ENCODE data around the gene GTF2H4.

Gene GTF2H4

GRCh38 chr6:30877419-30878262 is 30.4 kb upstream of the GTF2H4 start:
- H3K4me1 Mint-ChIP-seq: peaks cover 28% of the 10 kb centered on the region
- H3K9me3 Mint-ChIP-seq: peaks cover 2% of the 10 kb centered on the region
- no peaks in the 10 kb centered on the region for H3K36me3 Mint-ChIP-seq
- peak overlapping the region; percentile 73 for H3K4me3 Mint-ChIP-seq
- peak; percentile 74 for ATAC-seq (ENCODE audit: low read depth)
- peak overlapping the region; percentile 22 for H3K27ac Mint-ChIP-seq
- H3K27me3 Mint-ChIP-seq: peaks cover 5% of the 10 kb centered on the region
- peak; percentile 39 to 60 for DNase-seq (ENCODE audit: low spot score in 2 of 2)

GRCh38 chr6:30879684-30880427 is 28.2 kb upstream of the GTF2H4 start:
- ATAC-seq (ENCODE audit: low read depth) (no peak), DNase-seq (ENCODE audit: low spot score in 2 of 2) (no peak)
- Mint-ChIP-seq H3K9me3 (no peaks in the 10 kb centered on the region), H3K4me3 (no peak overlapping the region), H3K36me3 (no peaks in the 10 kb centered on the region), H3K4me1 (peaks cover 36% of the 10 kb centered on the region), H3K27ac (peak overlapping the region; percentile 86), H3K27me3 (no peaks in the 10 kb centered on the region)

- Mint-ChIP-seq H3K4me3 (no peak overlapping the region), H3K9me3 (no peaks in the 10 kb centered on the region), H3K36me3 (no peaks in the 10 kb centered on the region), H3K4me1 (peaks cover 43% of the 10 kb centered on the region), H3K27ac (peak overlapping the region; percentile 86), H3K27me3 (no peaks in the 10 kb centered on the region)
- DNase-seq (ENCODE audit: low spot score in 2 of 2) (no peak), ATAC-seq (ENCODE audit: low read depth) (no peak)
Measured at GRCh38 chr6:30880698-30881252, 27.2 kb upstream of the GTF2H4 start.

- Mint-ChIP-seq H3K36me3 (no peaks in the 10 kb centered on the region), H3K4me1 (peaks cover 51% of the 10 kb centered on the region), H3K9me3 (no peaks in the 10 kb centered on the region), H3K27ac (peak overlapping the region; percentile 86), H3K27me3 (no peaks in the 10 kb centered on the region), H3K4me3 (no peak overlapping the region)
- DNase-seq (ENCODE audit: low spot score in 2 of 2) (no peak), ATAC-seq (ENCODE audit: low read depth) (no peak)
Measured at GRCh38 chr6:30881392-30882203, 26.4 kb upstream of the GTF2H4 start.

GRCh38 chr6:30882204-30882758 is 25.7 kb upstream of the GTF2H4 start:
- Mint-ChIP-seq H3K9me3 (no peaks in the 10 kb centered on the region), H3K4me1 (peaks cover 53% of the 10 kb centered on the region), H3K36me3 (no peaks in the 10 kb centered on the region), H3K27me3 (no peaks in the 10 kb centered on the region), H3K4me3 (no peak overlapping the region), H3K27ac (peak overlapping the region; percentile 86)
- no peak for ATAC-seq (ENCODE audit: low read depth)
- no peak for DNase-seq (ENCODE audit: low spot score in 2 of 2)

- no peaks in the 10 kb centered on the region for H3K27me3 Mint-ChIP-seq
- ATAC-seq (ENCODE audit: low read depth): peak; percentile 81
- H3K27ac Mint-ChIP-seq: peak overlapping the region; percentile 86
- H3K9me3 Mint-ChIP-seq: no peaks in the 10 kb centered on the region
- DNase-seq (ENCODE audit: low spot score in 2 of 2): peak; percentile 46 to 55
- peaks cover 47% of the 10 kb centered on the region for H3K4me1 Mint-ChIP-seq
- no peaks in the 10 kb centered on the region for H3K36me3 Mint-ChIP-seq
- H3K4me3 Mint-ChIP-seq: peak overlapping the region; percentile 81
Measured at GRCh38 chr6:30882759-30883684, 25.0 kb upstream of the GTF2H4 start.

- H3K27ac Mint-ChIP-seq: peak within 1 kb of the TSS; percentile 86
- ATAC-seq (ENCODE audit: low read depth) (peak; percentile 31), DNase-seq (ENCODE audit: low spot score in 2 of 2) (peak; percentile 17 to 50)
- H3K4me3 Mint-ChIP-seq: peak within 1 kb of the TSS; percentile 81
- H3K36me3 Mint-ChIP-seq: peaks cover 2% of the 10 kb centered on the region
- peaks cover 42% of the 10 kb centered on the region for H3K4me1 Mint-ChIP-seq
- H3K9me3 Mint-ChIP-seq: no peaks in the 10 kb centered on the region
- no peaks in the 10 kb centered on the region for H3K27me3 Mint-ChIP-seq
Measured at GRCh38 chr6:30883685-30884520, 24.1 kb upstream of the GTF2H4 start, which contains the start of gene DDR1. DDR1 (plus strand) TSS chr6:30884519; CDS start chr6:30888730, 4,211 bp downstream.

GRCh38 chr6:30884521-30885480 is 23.2 kb upstream of the GTF2H4 start:
- Mint-ChIP-seq H3K36me3 (peaks cover 3% of the 10 kb centered on the region), H3K4me3 (peak overlapping the region; percentile 81), H3K27me3 (no peaks in the 10 kb centered on the region), H3K9me3 (no peaks in the 10 kb centered on the region), H3K4me1 (peaks cover 39% of the 10 kb centered on the region), H3K27ac (peak overlapping the region; percentile 82)
- peak; percentile 22 to 52 for DNase-seq (ENCODE audit: low spot score in 2 of 2)
- ATAC-seq (ENCODE audit: low read depth): peak; percentile 40

- peaks cover 39% of the 10 kb centered on the region for H3K4me1 Mint-ChIP-seq
- DNase-seq (ENCODE audit: low spot score in 2 of 2): no peak
- H3K36me3 Mint-ChIP-seq: peaks cover 9% of the 10 kb centered on the region
- peak overlapping the region; percentile 81 for H3K4me3 Mint-ChIP-seq
- H3K27me3 Mint-ChIP-seq: no peaks in the 10 kb centered on the region
- H3K9me3 Mint-ChIP-seq: no peaks in the 10 kb centered on the region
- H3K27ac Mint-ChIP-seq: peak overlapping the region; percentile 82
- no peak for ATAC-seq (ENCODE audit: low read depth)
Measured at GRCh38 chr6:30885481-30885998, 22.5 kb upstream of the GTF2H4 start.

GRCh38 chr6:30885999-30886896 is 21.8 kb upstream of the GTF2H4 start:
- H3K4me3 Mint-ChIP-seq: peak overlapping the region; percentile 81
- ATAC-seq (ENCODE audit: low read depth) (no peak), DNase-seq (ENCODE audit: low spot score in 2 of 2) (no peak)
- peaks cover 37% of the 10 kb centered on the region for H3K4me1 Mint-ChIP-seq
- H3K27ac Mint-ChIP-seq: peak overlapping the region; percentile 82
- H3K36me3 Mint-ChIP-seq: peaks cover 9% of the 10 kb centered on the region
- no peaks in the 10 kb centered on the region for H3K9me3 Mint-ChIP-seq
- H3K27me3 Mint-ChIP-seq: no peaks in the 10 kb centered on the region
